HEK293 (cell line): Measurements from ENCODE around the gene RFNG.

ENCODE experiments used
- CTCF ChIA-PET: fragments of 350-600 bp; formaldehyde crosslinking; extraction: SDS; loops from one replicate; lab custom pipeline; 2021; ENCODE audit warnings: antibody characterized with exemption; lab: Yijun Ruan, JAX
- POLR2A ChIA-PET: fragments of 300-600 bp; formaldehyde crosslinking; extraction: SDS; loops from one replicate; lab custom pipeline; 2020; ENCODE audit warnings: antibody characterized with exemption, inconsistent platforms; lab: Yijun Ruan, JAX
- H3K27ac ChIP-seq: fragments of 200-500 bp; sonication (Bioruptor generic); 2 replicates; pipeline ENCODE4 v1.5.1; 2014; ENCODE audit warnings: low read depth, low read length, control low read depth, inconsistent platforms; ENCODE audit errors: extremely low read depth
- H3K36me3 ChIP-seq, 2 experiments: fragments of 200-500 bp in 1 of 2; sonication (Bioruptor generic) in 1 of 2; 1 replicate in 1 of 2; 2 replicates in 1 of 2; pipeline ENCODE4 v1.5.1; 2014 to 2017; ENCODE audit warnings: inconsistent platforms in 2 of 2, low read length in 2 of 2; ENCODE audit not compliant: control insufficient read depth in 2 of 2, insufficient read depth in 1 of 2
- H3K4me1 ChIP-seq: fragments of 200-500 bp; sonication (Bioruptor generic); 2 replicates; pipeline ENCODE4 v1.5.1; 2014; ENCODE audit warnings: mild to moderate bottlenecking, low read length, inconsistent platforms; ENCODE audit not compliant: control insufficient read depth, insufficient read depth
- H3K4me3 ChIP-seq: 2 replicates; pipeline ENCODE4 v1.5.1; 2011; ENCODE audit warnings: low read depth, mild to moderate bottlenecking, control low read depth, low read length, moderate library complexity
- H3K9me3 ChIP-seq: fragments of 200-500 bp; sonication (Bioruptor generic); 2 replicates; pipeline ENCODE4 v1.5.1; 2014; ENCODE audit warnings: low read depth, low read length, inconsistent platforms; ENCODE audit not compliant: control insufficient read depth, insufficient read depth
- GLIS2 ChIP-seq: fragments of 450-650 bp; formaldehyde crosslinking; IDR thresholded peaks from 2 replicates; pipeline ENCODE4 v1.5.1; 2016; ENCODE audit warnings: missing biosample characterization, missing genetic modification characterization
- KLF10 ChIP-seq: fragments of 450-650 bp; IDR thresholded peaks from 2 replicates; pipeline ENCODE4 v1.5.1; 2018; ENCODE audit warnings: missing biosample characterization, mild to moderate bottlenecking, missing genetic modification characterization
- KLF8 ChIP-seq: fragments of 450-650 bp; formaldehyde crosslinking; IDR thresholded peaks from 2 replicates; pipeline ENCODE4 v1.5.1; 2016; ENCODE audit warnings: missing biosample characterization, missing genetic modification characterization
- REST ChIP-seq: fragments of 450-650 bp; formaldehyde crosslinking; IDR thresholded peaks from 2 replicates; pipeline ENCODE4 v1.5.1; 2016; ENCODE audit warnings: missing biosample characterization, missing genetic modification characterization
- SCRT1 ChIP-seq: fragments of 450-650 bp; formaldehyde crosslinking; IDR thresholded peaks from 2 replicates; pipeline ENCODE4 v1.5.1; 2016; ENCODE audit warnings: missing biosample characterization, missing genetic modification characterization, borderline replicate concordance
- SP2 ChIP-seq: fragments of 450-650 bp; formaldehyde crosslinking; IDR thresholded peaks from 2 replicates; pipeline ENCODE4 v1.5.1; 2016; ENCODE audit warnings: missing biosample characterization, missing genetic modification characterization
- SP3 ChIP-seq: fragments of 450-650 bp; formaldehyde crosslinking; IDR thresholded peaks from 2 replicates; pipeline ENCODE4 v1.5.1; 2016; ENCODE audit warnings: missing biosample characterization, missing genetic modification characterization
- SP7 ChIP-seq: fragments of 450-650 bp; formaldehyde crosslinking; IDR thresholded peaks from 2 replicates; pipeline ENCODE4 v1.5.1; 2016; ENCODE audit warnings: missing biosample characterization, missing genetic modification characterization
- ZBTB26 ChIP-seq: fragments of 450-650 bp; formaldehyde crosslinking; optimal IDR thresholded peaks from 2 replicates; pipeline ENCODE3; 2016; ENCODE audit warnings: missing biosample characterization, mild to moderate bottlenecking, missing genetic modification characterization
- ZBTB6 ChIP-seq: fragments of 450-650 bp; formaldehyde crosslinking; IDR thresholded peaks from 2 replicates; pipeline ENCODE4 v1.5.1; 2017; ENCODE audit warnings: missing biosample characterization, missing genetic modification characterization
- ZEB2 ChIP-seq: fragments of 450-650 bp; formaldehyde crosslinking; IDR thresholded peaks from 2 replicates; pipeline ENCODE4 v1.5.1; 2016; ENCODE audit warnings: missing biosample characterization, missing genetic modification characterization
- ZNF10 ChIP-seq: fragments of 450-650 bp; formaldehyde crosslinking; IDR thresholded peaks from 2 replicates; pipeline ENCODE4 v1.5.1; 2017; ENCODE audit warnings: missing biosample characterization, missing genetic modification characterization
- ZNF174 ChIP-seq: fragments of 450-650 bp; formaldehyde crosslinking; IDR thresholded peaks from 2 replicates; pipeline ENCODE4 v1.5.0; 2017; ENCODE audit warnings: missing biosample characterization, mild to moderate bottlenecking, missing genetic modification characterization
- ZNF248 ChIP-seq: fragments of 450-650 bp; formaldehyde crosslinking; IDR thresholded peaks from 2 replicates; pipeline ENCODE4 v1.5.1; 2017; ENCODE audit warnings: missing biosample characterization, missing genetic modification characterization
- ZNF335 ChIP-seq: fragments of 450-650 bp; formaldehyde crosslinking; conservative IDR thresholded peaks from 2 replicates; pipeline ENCODE4 v1.5.1; 2016; ENCODE audit warnings: missing biosample characterization, missing genetic modification characterization
- ZNF426 ChIP-seq: fragments of 450-650 bp; formaldehyde crosslinking; IDR thresholded peaks from 2 replicates; pipeline ENCODE4 v1.5.1; 2017; ENCODE audit warnings: missing biosample characterization, missing genetic modification characterization, mild to moderate bottlenecking, inconsistent platforms, moderate library complexity
- ZNF473 ChIP-seq: fragments of 450-650 bp; formaldehyde crosslinking; IDR thresholded peaks from 2 replicates; pipeline ENCODE4 v1.5.1; 2017; ENCODE audit warnings: missing biosample characterization, missing genetic modification characterization
- ZNF518A ChIP-seq: fragments of 450-650 bp; formaldehyde crosslinking; conservative IDR thresholded peaks from 2 replicates; pipeline ENCODE4 v1.5.1; 2016; ENCODE audit warnings: low read depth, missing biosample characterization, missing genetic modification characterization
- ZNF544 ChIP-seq: fragments of 450-650 bp; formaldehyde crosslinking; IDR thresholded peaks from 2 replicates; pipeline ENCODE4 v1.5.0; 2017; ENCODE audit warnings: missing biosample characterization, missing genetic modification characterization
- ZNF645 ChIP-seq: fragments of 450-650 bp; formaldehyde crosslinking; IDR thresholded peaks from 2 replicates; pipeline ENCODE4; 2016; ENCODE audit warnings: missing biosample characterization, missing genetic modification characterization
- ZNF707 ChIP-seq: fragments of 450-650 bp; formaldehyde crosslinking; IDR thresholded peaks from 2 replicates; pipeline ENCODE4 v1.5.1; 2016; ENCODE audit warnings: missing biosample characterization, missing genetic modification characterization
- ZNF747 ChIP-seq: fragments of 450-650 bp; formaldehyde crosslinking; IDR thresholded peaks from 2 replicates; pipeline ENCODE4 v1.5.1; 2016; ENCODE audit warnings: missing biosample characterization, missing genetic modification characterization
- ZNF777 ChIP-seq: fragments of 450-650 bp; formaldehyde crosslinking; IDR thresholded peaks from 2 replicates; pipeline ENCODE4 v1.5.1; 2017; ENCODE audit warnings: missing biosample characterization, missing genetic modification characterization, borderline replicate concordance
- ZNF791 ChIP-seq: fragments of 450-650 bp; formaldehyde crosslinking; IDR thresholded peaks from 2 replicates; pipeline ENCODE4 v1.5.1; 2016; ENCODE audit warnings: missing biosample characterization, missing genetic modification characterization
- ZNF830 ChIP-seq: fragments of 450-650 bp; IDR thresholded peaks from 2 replicates; pipeline ENCODE4 v1.5.0; 2018; ENCODE audit warnings: missing biosample characterization, missing genetic modification characterization, low read depth, mild to moderate bottlenecking, moderate library complexity

RFNG gene

GRCh38 chr17:82023447-82024241 is 28.0 kb downstream of the RFNG start (continued):
- TF ChIP-seq REST (tag by site-specific recombination) (0 out of 2 replicates have a peak, but pooled peaks have one; percentile 16), ZNF10 (tag by site-specific recombination) (no peak), ZNF645 (tag by site-specific recombination) (no peak), ZNF830 (tag by site-specific recombination) (no peak), ZNF473 (tag by site-specific recombination) (no peak), ZNF248 (tag by site-specific recombination) (no peak), ZBTB6 (tag by site-specific recombination) (no peak), ZNF777 (no peak), ZNF791 (tag by site-specific recombination) (no peak), ZNF707 (no peak), ZNF335 (tag by site-specific recombination) (peak; percentile 100), ZNF174 (no peak), ZNF544 (tag by site-specific recombination) (no peak), ZNF426 (tag by site-specific recombination) (no peak), ZEB2 (tag by site-specific recombination) (no peak)

- Histone ChIP-seq H3K9me3 (no peaks in the 10 kb centered on the region), H3K27ac (peak within 1 kb of the TSS; percentile 94), H3K4me1 (peaks cover 11% of the 10 kb centered on the region), H3K36me3 (peaks cover 0 to 53% of the 10 kb centered on the region in 2 experiments; a peak in 2 of 3 replicates), H3K4me3 (peak within 1 kb of the TSS; percentile 95)
- ChIA-PET CTCF (interaction anchor here (0.5 to 7.6 kb wide), 9 partner anchors 8 to 1054 kb away, joined by 3 to 105 read pairs (median 4); partner anchors contain the start of genes DCXR, NOTUM and RAC3), POLR2A (interaction anchor here (0.6 to 5.1 kb wide), 34 partner anchors 8 to 320 kb away, joined by 3 to 61 read pairs (median 5); partner anchors contain the start of genes DCXR, FASN, MCRIP1 and MRPL12)
- TF ChIP-seq KLF10 (tag by site-specific recombination) = peak; percentile 93
- peak; percentile 99 for TF ChIP-seq SP3 (tag by site-specific recombination)
- peak; percentile 47 for TF ChIP-seq GLIS2
- TF ChIP-seq SP2 (tag by site-specific recombination) = peak; percentile 100
- TF ChIP-seq ZNF518A = no peak
- TF ChIP-seq SCRT1 (tag by site-specific recombination) = no peak
- TF ChIP-seq ZNF747 (tag by site-specific recombination) = no peak
- peak; percentile 83 for TF ChIP-seq ZBTB26
- TF ChIP-seq KLF8 (tag by site-specific recombination) = peak; percentile 53; the same call in 1 of the 2 replicates
- TF ChIP-seq SP7 = no peak
These were observed 28.6 kb downstream of the RFNG start, which contains the start of gene LRRC45 for GRCh38 chr17:82022981-82023446. Gene LRRC45 (plus strand): TSS chr17:82023305. CDS start chr17:82023644, 339 bp downstream.
